Measurements from ENCODE around the gene MTA1.
A peak's percentile ranks its signal among the peaks of the same experiment; 100 is the strongest.

Gene MTA1

DNA sequence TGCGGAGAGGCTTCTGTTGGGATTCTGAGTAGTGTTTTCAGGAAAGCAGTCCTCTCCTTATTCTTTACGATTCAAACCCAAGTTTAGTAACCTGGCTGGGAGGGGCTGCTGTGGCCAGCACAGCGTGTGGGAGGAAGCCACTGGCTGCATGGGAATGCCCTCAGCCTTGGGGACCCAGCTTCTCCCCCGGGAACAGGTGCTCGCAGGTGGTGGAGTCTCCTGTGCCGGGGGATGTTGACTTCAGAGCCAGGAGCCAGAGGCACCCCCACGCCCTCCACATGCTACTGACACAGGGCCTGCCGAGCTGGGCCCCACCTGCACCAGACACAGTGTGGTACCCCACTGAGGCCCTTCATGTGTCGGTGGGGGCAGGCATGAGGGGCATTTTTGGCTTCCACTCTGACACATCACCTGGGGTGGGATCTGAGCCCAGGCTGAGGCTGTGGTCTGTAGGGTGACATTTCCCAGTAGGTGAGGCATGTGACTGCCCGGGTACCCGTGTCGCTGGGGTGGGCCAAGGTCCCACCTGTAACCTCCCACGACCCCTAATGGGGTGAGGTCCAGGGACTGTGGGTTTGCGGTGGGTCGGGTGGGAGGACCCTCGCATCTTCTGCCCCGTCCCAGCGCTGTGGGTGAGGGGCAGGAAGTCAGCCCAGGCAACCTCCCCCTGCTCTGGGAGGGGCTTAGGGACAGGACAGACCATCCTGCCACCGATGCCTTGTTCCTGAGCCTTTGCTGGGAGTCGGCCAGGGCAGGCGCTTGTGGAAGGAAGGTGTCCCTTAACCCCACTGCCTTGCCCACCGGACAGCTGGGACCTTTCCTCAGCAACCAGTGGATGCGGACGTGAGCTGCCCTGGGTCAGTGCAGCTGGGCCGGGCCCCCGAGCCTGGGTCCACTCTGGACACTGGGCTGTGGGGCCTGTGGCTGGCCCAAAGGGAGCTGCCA lies 26.5 kb downstream of the MTA1 start:
- DNase-seq (ENCODE audit: low read depth) = no peak

DNA sequence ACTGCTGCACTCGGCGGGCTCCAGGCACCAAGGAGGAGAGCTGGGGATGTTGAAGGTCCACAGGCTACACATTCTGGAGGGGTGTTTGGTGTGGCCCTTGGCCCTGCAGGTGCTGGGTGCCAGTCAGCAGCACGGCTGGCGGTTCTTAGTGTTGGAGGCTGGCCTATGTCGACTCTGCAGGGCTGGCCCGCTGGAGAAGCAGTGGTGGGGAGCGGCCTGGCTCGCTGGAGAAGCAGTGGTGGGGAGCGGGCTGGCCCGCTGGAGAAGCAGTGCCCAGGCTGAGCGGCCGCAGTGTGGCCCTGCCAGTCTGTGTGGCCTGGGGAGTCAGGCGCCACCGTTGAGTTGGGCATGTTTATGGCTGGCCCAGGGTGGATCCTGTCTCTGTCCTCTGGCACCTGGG lies 27.3 kb downstream of the MTA1 start:
- DNase-seq (ENCODE audit: low read depth) = no peak

GRCh38 chr14:105447651-105448640 lies 28.3 kb downstream of the MTA1 start:
- no peak for DNase-seq (ENCODE audit: low read depth)

- DNase-seq (ENCODE audit: low read depth) = peak; percentile 43
Observed at GRCh38 chr14:105448706-105449111, 29.1 kb downstream of the MTA1 start.

- DNase-seq (ENCODE audit: low read depth) = no peak
Observed at GRCh38 chr14:105449276-105450122, 29.9 kb downstream of the MTA1 start.

DNA sequence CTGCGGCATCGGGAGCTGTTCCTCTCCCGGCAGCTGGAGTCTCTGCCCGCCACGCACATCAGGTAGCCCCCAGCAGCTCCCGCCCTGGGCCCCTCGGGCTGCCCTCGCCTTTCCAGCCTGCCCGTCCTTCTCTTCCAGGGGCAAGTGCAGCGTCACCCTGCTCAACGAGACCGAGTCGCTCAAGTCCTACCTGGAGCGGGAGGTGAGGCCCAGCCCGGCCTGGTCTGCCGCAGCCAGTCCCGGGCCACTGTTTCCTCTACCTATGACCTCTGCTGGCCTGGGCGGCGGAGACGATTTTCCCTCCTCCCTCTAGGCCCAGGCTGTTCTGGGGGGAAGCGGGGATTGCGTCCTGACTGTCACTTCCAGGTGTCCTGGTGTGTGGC lies 30.5 kb downstream of the MTA1 start:
- DNase-seq (ENCODE audit: low read depth) = no peak

- no peak for DNase-seq (ENCODE audit: low read depth)
Observed at GRCh38 chr14:105450864-105451720, 31.5 kb downstream of the MTA1 start.

- DNase-seq (ENCODE audit: low read depth) = no peak
Observed at GRCh38 chr14:105452963-105453362, 33.3 kb downstream of the MTA1 start.

DNA sequence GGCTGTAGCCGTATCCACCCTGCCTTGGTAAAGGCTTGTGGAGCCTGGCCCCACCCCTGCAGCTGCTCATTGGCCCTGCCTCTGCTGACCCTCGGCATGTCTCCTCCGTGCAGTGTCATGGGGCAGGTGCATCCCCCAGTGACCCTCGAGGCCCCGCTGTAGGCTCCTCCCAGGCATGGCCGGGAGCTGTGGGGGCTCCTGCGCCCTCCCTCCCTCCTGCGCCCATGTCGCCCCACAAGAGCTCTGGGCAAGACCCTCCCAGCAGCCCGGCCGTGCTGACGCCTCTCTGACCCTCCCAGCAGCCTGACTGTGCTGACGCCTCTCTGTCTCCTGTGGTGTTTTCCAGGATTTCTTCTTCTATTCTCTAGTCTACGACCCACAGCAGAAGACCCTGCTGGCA lies 34.2 kb downstream of the MTA1 start:
- DNase-seq (ENCODE audit: low read depth) = no peak

- no peak for DNase-seq (ENCODE audit: low read depth)
Observed at GRCh38 chr14:105455086-105455640, 35.5 kb downstream of the MTA1 start.

- no peak for DNase-seq (ENCODE audit: low read depth)
Observed at GRCh38 chr14:105455766-105456660, 36.4 kb downstream of the MTA1 start.

- no peak for DNase-seq (ENCODE audit: low read depth)
Observed at GRCh38 chr14:105456736-105457617, 37.4 kb downstream of the MTA1 start.

GRCh38 chr14:105458010-105458409 lies 38.4 kb downstream of the MTA1 start:
- no peak for DNase-seq (ENCODE audit: low read depth)

- DNase-seq (ENCODE audit: low read depth) = no peak
Observed at GRCh38 chr14:105458571-105458970, 38.9 kb downstream of the MTA1 start.

DNA sequence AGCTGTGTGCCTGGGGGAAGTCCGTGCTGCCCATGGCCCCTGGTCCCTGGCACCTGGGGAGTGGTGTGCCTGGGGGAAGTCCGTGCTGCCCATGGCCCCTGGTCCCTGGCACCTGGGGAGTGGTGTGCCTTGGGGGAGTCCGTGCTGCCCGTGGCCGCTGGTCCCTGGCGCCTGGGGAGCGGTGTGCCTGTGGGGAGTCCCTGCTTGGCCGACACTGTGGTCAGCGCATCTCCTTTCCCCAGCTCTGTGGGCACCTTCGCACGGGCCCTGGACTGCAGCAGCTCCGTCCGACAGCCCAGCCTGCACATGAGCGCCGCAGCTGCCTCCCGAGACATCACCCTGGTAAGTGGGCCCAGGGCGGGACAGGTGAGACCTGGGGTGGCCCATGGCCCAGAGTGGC lies 40.5 kb downstream of the MTA1 start:
- no peak for DNase-seq (ENCODE audit: low read depth)

GRCh38 chr14:105460616-105461015 lies 41.0 kb downstream of the MTA1 start:
- no peak for DNase-seq (ENCODE audit: low read depth)

- no peak for DNase-seq (ENCODE audit: low read depth)
Observed at GRCh38 chr14:105461903-105462302, 42.3 kb downstream of the MTA1 start.

GRCh38 chr14:105464501-105464900 lies 44.9 kb downstream of the MTA1 start:
- no peak for DNase-seq (ENCODE audit: low read depth)

Data from activated T-helper 9 cell treated with anti-CD3 and anti-CD28 coated beads, Interleukin-2, amount 50 U/mL, for 16 hours (primary cell).